Activated CD4-positive, alpha-beta T cell treated with anti-CD3 and anti-CD28 coated beads for 48 hours (primary cell): ENCODE data around the gene SCG3.

Experiments
- DNase-seq: peaks from one replicate; pipeline ENCODE4 v3.0.0-alpha.2; 2020

Gene SCG3

GRCh38 chr15:51760805-51761204 lies 79.5 kb downstream of the SCG3 start:
- no peak for DNase-seq

- DNase-seq: no peak
Measured at GRCh38 chr15:51765751-51766150, 84.4 kb downstream of the SCG3 start.

DNA sequence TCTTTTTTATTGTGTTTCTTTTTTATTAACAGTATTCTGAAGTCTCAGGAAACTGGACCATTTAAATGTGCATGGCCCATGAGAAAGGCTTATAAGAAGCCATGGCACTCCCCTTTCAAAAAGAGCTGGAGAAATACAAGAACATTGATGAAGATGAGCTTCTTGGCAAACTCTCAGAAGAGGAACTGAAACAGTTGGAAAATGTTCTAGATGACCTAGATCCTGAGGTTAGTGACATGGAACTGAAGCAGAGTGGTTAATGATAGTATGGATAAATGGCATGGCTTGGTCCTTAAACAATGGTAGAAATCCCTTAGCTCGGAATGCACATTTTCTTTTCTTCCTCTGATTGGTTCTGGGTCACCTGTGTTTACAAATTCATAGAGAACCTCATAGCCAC lies 85.0 kb downstream of the SCG3 start:
- DNase-seq: no peak

GRCh38 chr15:51768018-51768417 lies 86.7 kb downstream of the SCG3 start:
- no peak for DNase-seq
